ENCODE results near the gene MTMR10. TPM values are rescaled to one million over a fixed set of nuclear protein-coding genes. Genes with fewer than 3 reads are reported as not detected.

Gene MTMR10
- polyA plus RNA-seq, 2 of the 4 experiments (the other 2 are of a cell fraction): 11.9 to 23.1 TPM

DNA sequence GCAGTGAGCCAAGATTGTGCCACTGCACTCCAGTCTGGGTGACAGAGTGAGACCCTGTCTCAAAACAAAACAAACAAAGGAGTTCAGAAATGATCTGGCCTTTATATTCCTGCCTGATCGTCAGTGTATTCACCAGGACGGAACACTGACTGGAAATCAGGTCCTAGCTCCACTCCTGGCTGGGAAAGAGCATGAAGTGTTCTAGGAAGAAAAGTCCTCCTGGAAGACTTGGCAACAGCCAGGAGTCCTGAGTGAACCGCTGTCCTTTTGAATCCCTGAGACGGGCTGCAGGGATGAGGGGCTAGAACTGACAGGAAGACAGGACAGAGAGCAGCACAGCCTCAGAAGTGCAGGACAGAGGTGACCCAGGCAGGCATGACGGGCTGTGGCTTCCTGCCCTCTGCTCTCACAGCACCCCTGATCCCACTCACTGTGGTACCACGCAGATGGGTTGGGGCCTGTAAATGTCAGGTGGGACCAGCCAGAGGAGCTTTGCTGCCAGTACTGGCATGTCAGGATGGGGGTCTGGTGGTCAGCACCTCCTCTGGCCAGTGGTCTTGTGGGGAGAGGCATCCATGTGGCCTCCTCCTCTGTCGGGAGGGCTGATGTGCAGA lies 64.2 kb downstream of the MTMR10 start:
- no peak for FAIRE-seq
- ChIA-PET CTCF (interaction anchor here (0.6 kb wide), 1 partner anchor 15 kb away, joined by 3 read pairs; no protein-coding TSS in a partner anchor), POLR2A (no interaction called here)
- no peak for TF ChIP-seq CBX8 (IDR thresholded peaks at IDR 0.05)
- TF ChIP-seq JUNB (IDR thresholded peaks at IDR 0.05): no peak
- TF ChIP-seq ELK1 (IDR thresholded peaks at IDR 0.05; ENCODE audit: low read depth, low read length): no peak
- no peak for TF ChIP-seq SMC3 (IDR thresholded peaks at IDR 0.05)
- no peak for TF ChIP-seq CEBPB (IDR thresholded peaks at IDR 0.05)
- TF ChIP-seq RARB (CRISPR knock-in tag; IDR thresholded peaks at IDR 0.05): no peak
- H3K9me3 ChIP-seq: no peaks in the 10 kb centered on the region
- WGBS (ENCODE audit: missing lambda C conversion rate): 85% methylated on average over 7 of the region's 7 CpGs
- H3K4me2 ChIP-seq: no peak overlapping the region
- no peaks in the 10 kb centered on the region for H3K4me1 ChIP-seq
- DNase-seq (ENCODE audit: low read depth in 1 of 2, low spot score in 1 of 2): no peak
- peak in 1 of 2 experiments; percentile 13; a peak in 2 of 6 replicates for ATAC-seq
- no peak overlapping the region for H3K27ac ChIP-seq
- no peak overlapping the region for H3K4me3 ChIP-seq

- Histone ChIP-seq H3K4me3 (no peak overlapping the region), H3K4me2 (no peak overlapping the region), H3K4me1 (no peaks in the 10 kb centered on the region), H3K9me3 (no peaks in the 10 kb centered on the region), H3K27ac (no peak overlapping the region)
- ChIA-PET CTCF (no interaction called here), POLR2A (no interaction called here)
- no peak for FAIRE-seq
- 91% methylated on average over 8 of the region's 8 CpGs for WGBS (ENCODE audit: missing lambda C conversion rate)
- TF ChIP-seq RARB (CRISPR knock-in tag; IDR thresholded peaks at IDR 0.05): no peak
- no peak for ATAC-seq
- no peak for DNase-seq (ENCODE audit: low read depth in 1 of 2, low spot score in 1 of 2)
These were observed 65.3 kb downstream of the MTMR10 start for GRCh38 chr15:30926161-30926560.

DNA sequence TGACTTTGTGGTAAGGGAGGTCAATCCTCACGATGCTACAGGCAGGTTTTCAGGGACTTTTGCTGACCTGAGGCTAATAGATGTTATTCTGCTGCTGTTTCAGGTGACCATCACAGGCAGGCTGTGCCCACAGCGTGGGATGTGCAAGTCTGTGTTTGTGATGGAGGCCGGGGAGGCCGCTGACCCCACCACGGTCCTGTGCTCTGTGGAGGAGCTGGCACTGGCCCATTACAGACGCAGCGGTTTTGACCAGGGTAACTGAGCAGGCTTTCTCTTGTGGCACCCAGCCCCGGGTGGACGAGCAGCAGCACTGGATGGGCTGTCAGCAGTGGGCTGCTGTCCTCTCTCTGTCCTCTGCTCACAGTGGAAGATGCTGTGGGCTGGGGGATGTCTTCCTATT lies 65.7 kb downstream of the MTMR10 start:
- FAIRE-seq (no peak), DNase-seq (ENCODE audit: low read depth in 1 of 2, low spot score in 1 of 2) (no peak), ATAC-seq (no peak)
- no peak overlapping the region for H3K4me3 ChIP-seq
- H3K9me3 ChIP-seq: no peaks in the 10 kb centered on the region
- no peak overlapping the region for H3K27ac ChIP-seq
- TF ChIP-seq PHF8 (IDR thresholded peaks at IDR 0.05; ENCODE audit: borderline replicate concordance, low read depth): no peak
- TF ChIP-seq TFCP2L1 (CRISPR knock-in tag; IDR thresholded peaks at IDR 0.05): no peak
- TF ChIP-seq, protein P1, sequence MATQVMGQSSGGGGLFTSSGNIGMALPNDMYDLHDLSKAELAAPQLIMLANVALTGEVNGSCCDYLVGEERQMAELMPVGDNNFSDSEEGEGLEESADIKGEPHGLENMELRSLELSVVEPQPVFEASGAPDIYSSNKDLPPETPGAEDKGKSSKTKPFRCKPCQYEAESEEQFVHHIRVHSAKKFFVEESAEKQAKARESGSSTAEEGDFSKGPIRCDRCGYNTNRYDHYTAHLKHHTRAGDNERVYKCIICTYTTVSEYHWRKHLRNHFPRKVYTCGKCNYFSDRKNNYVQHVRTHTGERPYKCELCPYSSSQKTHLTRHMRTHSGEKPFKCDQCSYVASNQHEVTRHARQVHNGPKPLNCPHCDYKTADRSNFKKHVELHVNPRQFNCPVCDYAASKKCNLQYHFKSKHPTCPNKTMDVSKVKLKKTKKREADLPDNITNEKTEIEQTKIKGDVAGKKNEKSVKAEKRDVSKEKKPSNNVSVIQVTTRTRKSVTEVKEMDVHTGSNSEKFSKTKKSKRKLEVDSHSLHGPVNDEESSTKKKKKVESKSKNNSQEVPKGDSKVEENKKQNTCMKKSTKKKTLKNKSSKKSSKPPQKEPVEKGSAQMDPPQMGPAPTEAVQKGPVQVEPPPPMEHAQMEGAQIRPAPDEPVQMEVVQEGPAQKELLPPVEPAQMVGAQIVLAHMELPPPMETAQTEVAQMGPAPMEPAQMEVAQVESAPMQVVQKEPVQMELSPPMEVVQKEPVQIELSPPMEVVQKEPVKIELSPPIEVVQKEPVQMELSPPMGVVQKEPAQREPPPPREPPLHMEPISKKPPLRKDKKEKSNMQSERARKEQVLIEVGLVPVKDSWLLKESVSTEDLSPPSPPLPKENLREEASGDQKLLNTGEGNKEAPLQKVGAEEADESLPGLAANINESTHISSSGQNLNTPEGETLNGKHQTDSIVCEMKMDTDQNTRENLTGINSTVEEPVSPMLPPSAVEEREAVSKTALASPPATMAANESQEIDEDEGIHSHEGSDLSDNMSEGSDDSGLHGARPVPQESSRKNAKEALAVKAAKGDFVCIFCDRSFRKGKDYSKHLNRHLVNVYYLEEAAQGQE (IDR thresholded peaks at IDR 0.05): no peak
- no peak for TF ChIP-seq MAFK (IDR thresholded peaks at IDR 0.05; ENCODE audit: partially characterized antibody)
- TF ChIP-seq TP53 (CRISPR knock-in tag; IDR thresholded peaks at IDR 0.05): no peak
- POLR2A ChIA-PET: no interaction called here
- H3K4me1 ChIP-seq: no peaks in the 10 kb centered on the region
- 91% methylated on average over 9 of the region's 9 CpGs for WGBS (ENCODE audit: missing lambda C conversion rate)
- CTCF ChIA-PET: no interaction called here
- no peak overlapping the region for H3K4me2 ChIP-seq

GRCh38 chr15:30924353-30924752 lies 67.1 kb downstream of the MTMR10 start:
- Histone ChIP-seq H3K4me2 (no peak overlapping the region), H3K9me3 (no peaks in the 10 kb centered on the region), H3K27ac (no peak overlapping the region), H3K4me3 (no peak overlapping the region), H3K4me1 (no peaks in the 10 kb centered on the region)
- POLR2A ChIA-PET: no interaction called here
- TF ChIP-seq ATOH8 (CRISPR knock-in tag; IDR thresholded peaks at IDR 0.05; ENCODE audit: low read depth) (no peak), NFE2L2 (conservative IDR thresholded peaks at IDR 0.05; ENCODE audit: low read length) (no peak), HDAC2 (IDR thresholded peaks at IDR 0.05) (no peak), CBX2 (IDR thresholded peaks at IDR 0.05; ENCODE audit: borderline replicate concordance, low read depth) (no peak), MAZ (IDR thresholded peaks at IDR 0.05; ENCODE audit: borderline replicate concordance, low read depth, low read length) (no peak), RARB (CRISPR knock-in tag; IDR thresholded peaks at IDR 0.05) (no peak), EHF (CRISPR knock-in tag; IDR thresholded peaks at IDR 0.05) (no peak), JUNB (IDR thresholded peaks at IDR 0.05) (no peak), RFX5 (IDR thresholded peaks at IDR 0.05) (no peak), USF2 (IDR thresholded peaks at IDR 0.05) (no peak)
- 80% methylated on average over 5 of the region's 5 CpGs for WGBS (ENCODE audit: missing lambda C conversion rate)
- CTCF ChIA-PET: interaction anchor here (1.1 to 1.4 kb wide), 3 partner anchors 9 to 28 kb away, joined by 3 to 5 read pairs (median 3); no protein-coding TSS in a partner anchor
- no peak for DNase-seq (ENCODE audit: low read depth in 1 of 2, low spot score in 1 of 2)
- FAIRE-seq: no peak
- ATAC-seq: no peak

Data from A549 (cell line).